Upper lobe of right lung (tissue), 1 donor: ENCODE data around the gene ANKH. TPM values are rescaled to one million over a fixed set of nuclear protein-coding genes. Genes with fewer than 3 reads are reported as not detected.

Experiments
- ATAC-seq: fragments of 200-7000 bp; cut with Tn5 transposase; one replicate; pipeline ENCODE4 v1.9.1; 2020; ENCODE audit warnings: mild to moderate bottlenecking, moderate library complexity
- DNase-seq: peaks from one replicate; pipeline ENCODE4 v3.0.0-alpha.2; 2020
- H3K27ac ChIP-seq: fragments of 200-600 bp; one replicate; pipeline ENCODE4 v1.8.0; 2022
- H3K27me3 ChIP-seq: fragments of 200-600 bp; one replicate; pipeline ENCODE4 v1.8.0; 2022; ENCODE audit warnings: mild to moderate bottlenecking
- H3K36me3 ChIP-seq: fragments of 200-600 bp; one replicate; pipeline ENCODE4 v1.8.0; 2022
- H3K4me1 ChIP-seq: fragments of 200-600 bp; one replicate; pipeline ENCODE4 v1.8.0; 2022
- H3K4me3 ChIP-seq: fragments of 200-600 bp; one replicate; pipeline ENCODE4 v1.8.0; 2022; ENCODE audit warnings: mild to moderate bottlenecking
- H3K9me3 ChIP-seq: fragments of 200-600 bp; one replicate; pipeline ENCODE4 v1.8.0; 2022
- CTCF ChIP-seq: fragments of 200-600 bp; IDR thresholded peaks from one replicate; pipeline ENCODE4 v1.8.0; 2022; ENCODE audit warnings: antibody characterized with exemption
- intact Hi-C: fragments of 100-400 bp; cut with DNase I; formaldehyde crosslinking; loops from one replicate; pipeline ENCODE4 v1.11.0; 2022
- total RNA-seq: library from RNA; stranded (reverse); fragmentation: NEBNext Ultra II Directional; extraction: Animal tissue kit (Norgen Biotek cat#: 25700); gene quantifications from one replicate; pipeline ENCODE4 v1.2.1, GENCODE V29; 2021
- donor health status: DM: no; HTN: yes; CAD: no; lungs with severe emphysema.

The ANKH gene
- total RNA-seq, 1 donor from 2014 or later: 67.2 TPM

GRCh38 chr5:14724633-14725032 is 146.9 kb downstream of the ANKH start:
- intact Hi-C loops: loop anchor here (5.0 kb wide), 2 partner anchors 283 to 293 kb away; no protein-coding TSS in a partner anchor
- DNase-seq: no peak
- no peak for TF ChIP-seq CTCF

GRCh38 chr5:14723701-14724132 is 147.9 kb downstream of the ANKH start:
- H3K4me1 ChIP-seq: no peaks in the 10 kb centered on the region
- H3K9me3 ChIP-seq: no peaks in the 10 kb centered on the region
- DNase-seq: no peak
- no peak for TF ChIP-seq CTCF
- no peak overlapping the region for H3K27ac ChIP-seq
- no peaks in the 10 kb centered on the region for H3K27me3 ChIP-seq
- no peaks in the 10 kb centered on the region for H3K36me3 ChIP-seq
- intact Hi-C loops: loop anchor here (5.0 kb wide), 1 partner anchor 294 kb away; no protein-coding TSS in a partner anchor
- no peak overlapping the region for H3K4me3 ChIP-seq
- ATAC-seq: no peak

More at GRCh38 chr5:14724633-14725032, 146.9 kb downstream of the ANKH start:
- Histone ChIP-seq H3K4me3 (no peak overlapping the region), H3K27ac (no peak overlapping the region), H3K36me3 (no peaks in the 10 kb centered on the region), H3K27me3 (no peaks in the 10 kb centered on the region), H3K4me1 (no peaks in the 10 kb centered on the region), H3K9me3 (no peaks in the 10 kb centered on the region)
- ATAC-seq: peak; percentile 61

GRCh38 chr5:14722923-14723322 is 148.7 kb downstream of the ANKH start:
- TF ChIP-seq CTCF: no peak
- H3K9me3 ChIP-seq: no peaks in the 10 kb centered on the region
- H3K4me3 ChIP-seq: no peak overlapping the region
- no peaks in the 10 kb centered on the region for H3K36me3 ChIP-seq
- intact Hi-C loops: loop anchor here (5.0 kb wide), 1 partner anchor 294 kb away; no protein-coding TSS in a partner anchor
- no peaks in the 10 kb centered on the region for H3K27me3 ChIP-seq
- H3K27ac ChIP-seq: no peak overlapping the region
- H3K4me1 ChIP-seq: no peaks in the 10 kb centered on the region
- no peak for DNase-seq
- ATAC-seq: no peak

GRCh38 chr5:14721990-14722656 is 149.5 kb downstream of the ANKH start:
- H3K27ac ChIP-seq: no peak overlapping the region
- no peaks in the 10 kb centered on the region for H3K36me3 ChIP-seq
- no peak for TF ChIP-seq CTCF
- intact Hi-C loops: loop anchor here (5.0 kb wide), 1 partner anchor 295 kb away; no protein-coding TSS in a partner anchor
- DNase-seq (no peak), ATAC-seq (no peak)
- H3K27me3 ChIP-seq: no peaks in the 10 kb centered on the region
- no peaks in the 10 kb centered on the region for H3K4me1 ChIP-seq
- no peak overlapping the region for H3K4me3 ChIP-seq
- no peaks in the 10 kb centered on the region for H3K9me3 ChIP-seq

- no peak for DNase-seq
These were observed 151.2 kb downstream of the ANKH start for GRCh38 chr5:14720236-14720923.

More at GRCh38 chr5:14720236-14720923, 151.2 kb downstream of the ANKH start:
- no peaks in the 10 kb centered on the region for H3K4me1 ChIP-seq
- no peak overlapping the region for H3K27ac ChIP-seq
- no peak for ATAC-seq
- no peak overlapping the region for H3K4me3 ChIP-seq
- TF ChIP-seq CTCF: no peak
- no peaks in the 10 kb centered on the region for H3K27me3 ChIP-seq
- H3K36me3 ChIP-seq: no peaks in the 10 kb centered on the region
- intact Hi-C loops: loop anchor here (5.0 kb wide), 1 partner anchor 297 kb away; no protein-coding TSS in a partner anchor
- no peaks in the 10 kb centered on the region for H3K9me3 ChIP-seq
